SU-DHL-6 (cell line): ENCODE measurements around the gene ABCB1.

Experiments
- CTCF ChIP-seq: fragments of 200-600 bp; sonication (generic); IDR thresholded peaks from one replicate; pipeline ENCODE4 v1.5.1; 2017; ENCODE audit warnings: antibody characterized with exemption, mild to moderate bottlenecking, low read length, moderate library complexity; ENCODE audit not compliant: insufficient read depth, poor library complexity, severe bottlenecking
- EZH2phosphoT487 ChIP-seq: fragments of 200-600 bp; sonication (generic), shearing (Covaris generic); conservative IDR thresholded peaks from 2 replicates; pipeline ENCODE4 v1.6.1; 2018; ENCODE audit warnings: mild to moderate bottlenecking, antibody characterized with exemption, low read length, moderate library complexity, mixed read lengths

- TF ChIP-seq CTCF (no peak), EZH2phosphoT487 (no peak)
Measured at GRCh38 chr7:87510411-87510875, 90.2 kb downstream of the ABCB1 start.
